GM11168 (cell line): ENCODE measurements around the gene FRK.
"Not testable (repeated sequence)": the region's sequence is repeated elsewhere in the genome, so short reads cannot be mapped to it uniquely, and the experiment has no call there.

Experiments used
- in situ Hi-C: fragments of 300-500 bp; cut with MboI; formaldehyde crosslinking; loops from one replicate; pipeline ENCODE4 v1.12.0; 2022; ENCODE audit warnings: low sequenced_read_pairs; ENCODE audit not compliant: unreplicated experiment

The FRK gene

DNA sequence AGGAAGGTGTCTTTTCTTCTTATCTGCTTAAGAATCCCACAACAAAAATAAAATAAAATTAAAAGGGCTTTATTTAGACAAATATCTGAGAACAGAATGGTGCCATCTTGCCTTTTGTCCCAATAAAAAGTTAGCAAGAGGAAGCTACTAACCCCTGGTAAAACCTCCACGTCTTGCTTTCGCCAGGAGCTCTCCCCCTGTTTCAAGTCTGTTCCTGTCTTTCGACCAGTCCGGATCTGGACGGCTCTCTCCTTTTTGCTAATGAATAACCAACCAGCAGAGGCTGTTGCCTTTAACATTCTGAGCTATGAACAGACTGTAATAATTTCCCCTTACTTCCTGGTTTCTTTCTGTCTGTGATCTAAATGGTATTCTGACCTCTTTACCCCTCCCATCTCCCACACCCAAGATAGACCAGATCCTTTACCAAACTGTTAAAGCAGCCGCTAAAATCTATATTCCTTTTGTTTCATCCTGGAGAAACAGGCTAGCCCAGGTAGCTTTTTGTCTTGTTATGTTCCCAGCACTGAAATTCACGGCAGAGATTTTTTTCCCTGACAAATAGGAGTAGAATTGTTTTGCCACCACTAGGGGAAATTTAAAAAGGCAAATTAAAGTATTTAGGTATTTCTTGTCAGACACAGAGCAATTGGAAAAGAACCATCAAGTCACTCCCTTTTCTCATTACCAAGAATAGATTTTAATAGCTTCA lies at the start of gene FRK:
Gene FRK (minus strand): TSS at position 320 of the 712 bp plus-strand sequence. CDS start 580 bp downstream, outside the sequence.
- in situ Hi-C loops: no loop called here

- in situ Hi-C loops: no loop called here
Observed at GRCh38 chr6:116108836-116109235, 48.1 kb upstream of the FRK start.

DNA sequence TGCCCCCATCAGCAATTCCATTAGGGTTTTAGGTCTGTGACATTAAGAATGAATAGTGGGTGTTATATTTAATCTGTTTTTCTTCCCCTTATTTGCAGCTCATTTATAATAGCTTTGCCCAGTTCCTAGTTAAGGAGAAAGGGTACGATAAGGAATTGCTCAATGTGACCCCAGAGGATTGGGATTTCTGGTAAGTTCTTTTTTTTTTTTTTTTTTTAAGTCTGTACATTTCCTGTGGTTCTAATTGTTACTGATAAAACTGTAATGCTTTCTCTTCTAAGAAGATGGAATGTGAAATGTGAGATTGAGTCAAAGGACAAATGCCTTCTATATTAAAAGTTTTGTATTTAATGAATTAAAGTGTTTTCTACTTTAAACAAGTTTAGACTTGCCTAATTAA lies 45.5 kb upstream of the FRK start:
- in situ Hi-C loops: no loop called here

DNA sequence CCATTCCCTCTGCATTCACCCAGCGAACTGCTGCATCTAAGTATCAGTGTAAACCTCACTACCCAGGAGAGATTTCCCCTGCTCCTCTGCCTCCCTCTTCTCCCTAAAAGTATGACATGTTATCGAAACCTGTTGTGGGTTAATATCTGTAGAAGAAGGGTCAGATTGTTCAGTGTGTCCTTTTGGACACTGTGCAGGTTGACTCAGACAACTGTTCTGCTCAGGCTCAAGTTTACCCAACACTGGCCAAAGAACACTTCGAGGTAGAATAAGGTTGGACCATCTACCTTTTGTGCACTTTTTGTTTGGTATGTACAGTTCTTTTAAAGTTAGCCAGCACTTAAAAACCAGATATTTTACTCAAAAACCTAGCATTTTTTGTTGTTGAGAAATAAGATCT lies 44.6 kb upstream of the FRK start:
- in situ Hi-C loops: no loop called here

GRCh38 chr6:116104636-116105035 lies 43.9 kb upstream of the FRK start:
- in situ Hi-C loops: no loop called here

- in situ Hi-C loops: no loop called here
Observed at GRCh38 chr6:116102873-116103272, 42.2 kb upstream of the FRK start.

GRCh38 chr6:116101790-116102189 lies 41.1 kb upstream of the FRK start:
- in situ Hi-C loops: no loop called here

- in situ Hi-C loops: no loop called here
Observed at GRCh38 chr6:116101302-116101718, 40.6 kb upstream of the FRK start.

DNA sequence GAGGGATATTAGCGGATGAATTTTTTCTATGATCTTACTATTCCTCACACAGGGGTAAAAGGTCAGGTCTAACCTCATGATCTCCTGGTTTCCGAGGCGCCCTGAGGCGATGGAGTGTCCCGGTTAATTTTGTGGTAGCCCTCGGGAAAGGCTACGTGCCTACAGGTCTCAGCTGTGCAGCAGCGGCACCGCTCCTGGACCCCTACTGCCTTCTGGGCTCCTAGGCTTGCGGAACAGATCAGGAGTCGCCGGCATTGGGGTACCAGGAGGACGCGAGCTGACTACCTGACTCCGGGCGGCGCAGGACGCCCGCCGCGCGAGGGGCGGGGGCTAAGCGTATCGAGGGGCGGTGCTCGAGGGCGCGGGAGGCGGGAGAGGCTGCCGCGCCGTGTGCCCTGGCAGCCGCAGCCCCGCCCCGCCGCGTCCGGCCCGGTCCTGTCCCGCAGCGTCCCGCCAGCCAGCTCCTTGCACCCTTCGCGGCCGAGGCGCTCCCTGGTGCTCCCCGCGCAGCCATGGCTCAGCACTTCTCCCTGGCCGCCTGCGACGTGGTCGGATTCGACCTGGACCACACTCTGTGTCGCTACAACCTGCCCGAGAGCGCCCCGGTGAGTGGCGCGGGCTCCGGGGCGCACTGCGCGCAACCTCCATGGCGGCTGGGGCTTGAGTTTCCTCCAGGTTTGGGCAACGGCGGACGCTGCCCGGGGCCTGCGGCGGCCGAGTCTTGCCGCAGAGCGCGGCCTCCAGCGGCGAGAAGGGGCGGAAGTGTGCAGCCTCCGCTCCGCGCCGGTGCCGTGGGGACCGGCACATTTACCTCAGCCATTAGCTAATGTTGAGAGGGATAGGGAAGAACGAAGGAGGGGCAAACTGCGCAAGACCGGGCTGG lies 40.0 kb upstream of the FRK start, which contains the start of gene NT5DC1:
Gene NT5DC1 (plus strand): TSS at position 435 of the 883 bp plus-strand sequence. CDS start 78 bp downstream, at position 513.
- in situ Hi-C loops: no loop called here

DNA sequence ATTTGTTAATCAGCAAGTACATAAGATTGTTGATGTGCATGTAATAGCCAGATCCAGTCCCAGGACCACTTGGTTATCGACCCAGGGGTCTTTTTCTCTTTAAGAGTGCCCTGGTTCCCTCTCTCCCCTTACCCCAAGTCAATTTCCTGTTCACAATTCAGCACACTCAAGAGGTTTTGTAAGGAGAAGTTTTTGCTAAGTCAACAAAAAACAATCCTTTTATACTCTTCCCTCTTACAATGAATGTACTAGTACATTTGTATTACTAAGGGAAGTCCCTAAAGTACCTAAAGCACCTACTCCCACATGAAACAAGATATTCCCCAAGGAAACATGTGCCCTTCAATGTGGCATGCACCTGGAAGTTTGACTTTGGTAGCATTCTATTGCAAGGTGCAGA lies 38.3 kb upstream of the FRK start:
- in situ Hi-C loops: no loop called here

GRCh38 chr6:116096979-116097816 lies 36.5 kb upstream of the FRK start:
- in situ Hi-C loops: no loop called here

DNA sequence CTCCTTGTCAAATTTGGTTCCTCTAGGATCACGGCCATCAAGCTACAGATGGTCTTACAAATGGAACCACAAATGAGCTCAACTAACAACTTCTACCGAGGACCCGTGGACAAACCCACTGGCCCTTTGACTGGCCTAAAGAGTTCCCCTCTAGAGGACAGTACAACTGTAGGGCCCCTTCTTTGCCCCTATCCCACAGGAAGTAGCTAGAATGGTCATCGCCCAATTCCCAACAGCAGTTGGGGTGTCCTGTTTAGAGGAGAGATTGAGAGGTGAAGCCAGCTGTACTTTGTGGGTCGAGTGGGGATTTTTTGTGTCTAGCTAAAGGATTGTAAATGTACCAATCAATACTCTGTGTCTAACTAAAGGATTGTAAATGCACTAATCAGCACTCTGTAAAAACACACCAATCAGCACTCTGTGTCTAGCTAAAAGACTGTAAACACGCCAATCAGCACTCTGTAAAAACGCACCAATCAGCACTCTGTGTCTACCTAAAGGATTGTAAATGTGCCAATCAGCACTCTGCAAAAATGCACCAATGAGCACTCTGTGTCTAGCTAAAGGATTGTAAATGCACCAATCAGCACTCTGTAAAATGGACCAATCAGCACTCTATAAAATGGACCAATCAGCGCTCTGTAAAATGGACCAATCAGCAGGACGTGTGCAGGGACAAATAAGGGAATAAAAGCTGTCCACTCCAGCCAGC lies 35.5 kb upstream of the FRK start:
- in situ Hi-C loops: not testable (repeated sequence)

DNA sequence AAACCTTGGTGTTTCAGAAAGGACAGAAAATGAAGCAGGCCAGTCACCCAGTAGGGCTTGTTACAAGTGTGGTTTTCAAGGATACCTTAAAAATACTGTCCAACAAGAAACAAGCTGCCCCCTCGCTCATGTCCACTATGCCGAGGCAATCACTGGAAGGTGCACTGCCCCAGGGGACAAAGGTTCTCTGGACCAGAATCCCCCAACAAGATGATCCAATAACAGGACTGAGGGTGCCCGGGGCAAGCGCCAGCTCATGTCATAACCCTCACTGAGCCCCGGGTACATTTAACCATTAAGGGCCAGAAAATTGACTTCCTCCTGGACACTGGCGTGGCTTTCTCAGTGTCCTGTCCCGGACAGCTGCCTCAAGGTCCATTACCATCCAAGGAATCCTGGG lies 33.4 kb upstream of the FRK start:
- in situ Hi-C loops: no loop called here

DNA sequence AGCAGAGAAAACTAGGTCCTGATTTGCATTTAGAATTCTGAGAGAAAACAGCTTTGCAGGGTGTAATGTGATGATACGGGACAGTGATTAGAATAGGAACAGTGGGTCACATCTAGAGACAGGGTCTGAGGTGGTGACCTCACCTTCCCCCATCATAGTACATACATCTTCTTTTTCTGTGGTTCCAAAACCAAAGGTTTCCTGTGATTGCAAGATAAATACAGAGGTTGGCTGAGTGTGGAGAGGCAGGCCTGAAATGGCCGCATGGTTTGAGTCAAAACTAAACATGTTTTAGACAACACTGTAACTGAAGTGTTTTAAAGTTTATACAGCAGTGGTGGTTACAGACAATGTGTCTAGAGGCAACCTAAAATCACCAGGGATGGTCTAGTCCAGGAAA lies 29.6 kb upstream of the FRK start:
- in situ Hi-C loops: no loop called here

DNA sequence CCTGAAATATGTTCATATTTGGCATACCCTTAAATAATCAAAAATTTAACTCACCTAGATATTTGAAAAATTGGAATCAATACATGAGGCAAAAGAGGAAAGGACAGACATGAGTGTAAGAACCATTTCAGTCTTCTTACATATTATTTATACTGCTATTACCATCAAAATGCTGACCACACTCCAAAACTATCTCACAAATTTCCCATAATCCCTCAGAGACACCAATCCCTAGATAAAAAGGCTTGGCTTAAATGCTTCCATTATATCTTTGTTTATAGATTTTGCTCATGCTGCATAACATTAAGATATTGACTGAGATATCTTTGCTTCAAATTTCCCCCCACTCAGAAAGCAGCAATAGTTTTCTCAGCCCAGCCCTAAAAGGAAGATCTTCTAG lies 28.3 kb upstream of the FRK start:
- in situ Hi-C loops: no loop called here

- in situ Hi-C loops: no loop called here
Observed at GRCh38 chr6:116087437-116088027, 26.8 kb upstream of the FRK start.

GRCh38 chr6:116084284-116084683 lies 23.6 kb upstream of the FRK start:
- in situ Hi-C loops: loop anchor here (5.0 kb wide), 1 partner anchor 72 kb away; no protein-coding TSS in a partner anchor

DNA sequence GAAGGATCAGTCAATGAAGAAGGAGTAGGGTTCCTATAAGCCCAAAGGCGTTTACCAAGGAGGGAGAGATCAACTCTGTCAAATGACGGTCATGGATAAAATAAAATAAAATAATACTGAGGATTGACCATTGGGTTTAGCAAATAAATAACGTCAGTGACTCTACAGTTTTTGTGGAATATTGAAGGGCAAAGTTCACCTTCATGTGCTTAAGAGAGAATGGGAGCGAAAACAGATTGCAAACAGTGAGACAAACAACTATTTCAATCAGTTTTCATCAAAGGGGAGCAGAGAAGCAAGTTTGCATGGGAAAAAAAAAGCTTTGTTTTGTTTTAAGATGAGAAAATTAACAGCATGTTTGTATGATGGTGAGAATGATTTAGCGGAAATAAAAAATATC lies 22.4 kb upstream of the FRK start:
- in situ Hi-C loops: loop anchor here (5.0 kb wide), 1 partner anchor 71 kb away; no protein-coding TSS in a partner anchor

- in situ Hi-C loops: no loop called here
Observed at GRCh38 chr6:116078945-116079344, 18.3 kb upstream of the FRK start.
